Measurements from ENCODE around the gene TAS2R20. TPM values are rescaled to one million over a fixed set of nuclear protein-coding genes. Genes with fewer than 3 reads are reported as not detected.

TAS2R20 gene
- 1.8 and 3.9 TPM in 2 replicates for total RNA-seq

GRCh38 chr12:10998204-10998603, at the start of gene TAS2R20:
Gene TAS2R20, minus strand, starts transcription at chr12:10998304. Its CDS starts 429 bp downstream, at chr12:10997875.

GRCh38 chr12:11031307-11031706, 33.2 kb upstream of the TAS2R20 start, which contains the start of gene TAS2R31:
Gene TAS2R31, minus strand, starts transcription at chr12:11031407. Its CDS starts 72 bp downstream, at chr12:11031335.

GRCh38 chr12:11022520-11022919, 24.4 kb upstream of the TAS2R20 start, which contains the start of gene TAS2R19:
Gene TAS2R19, minus strand, starts transcription at chr12:11022620. Its CDS starts 49 bp downstream, at chr12:11022571.

GRCh38 chr12:10986812-10987211, 11.3 kb downstream of the TAS2R20 start, which contains the start of gene TAS2R50:
Gene TAS2R50, minus strand, starts transcription at chr12:10986912. Its CDS starts 52 bp downstream, at chr12:10986860.

Other genes starting within 250 kb of the TAS2R20 start
- not detected in 2 replicates for gene TAS2R7, start 195.7 kb downstream of the TAS2R20 start, total RNA-seq
- gene TAS2R8, start 191.0 kb downstream of the TAS2R20 start, total RNA-seq, result not detected in 2 replicates
- 0.19 TPM in 1 of 2 replicates, not detected in the other for gene TAS2R9, start 188.1 kb downstream of the TAS2R20 start, total RNA-seq
- 0.87 and 0.92 TPM in 2 replicates for gene TAS2R10, start 171.9 kb downstream of the TAS2R20 start, total RNA-seq
- gene PRR4, start 148.8 kb downstream of the TAS2R20 start, total RNA-seq, result 0.53 and 2.2 TPM in 2 replicates
- gene PRH1, start 114.0 kb downstream of the TAS2R20 start, total RNA-seq, result 11.9 and 22.6 TPM in 2 replicates
- 0.92 and 2.5 TPM in 2 replicates for gene TAS2R13, start 88.7 kb downstream of the TAS2R20 start, total RNA-seq
- not detected in 2 replicates for gene PRH2, start 69.1 kb downstream of the TAS2R20 start, total RNA-seq
- gene TAS2R14, start 59.0 kb downstream of the TAS2R20 start, total RNA-seq, result 1.7 and 3.2 TPM in 2 replicates
- gene TAS2R50, start 11.4 kb downstream of the TAS2R20 start, total RNA-seq, result 1.8 and 4.7 TPM in 2 replicates
- gene TAS2R19, start 24.3 kb upstream of the TAS2R20 start, total RNA-seq, result 2.8 and 6.0 TPM in 2 replicates
- gene TAS2R31, start 33.1 kb upstream of the TAS2R20 start, total RNA-seq, result 2.2 and 3.9 TPM in 2 replicates
- 1.1 and 2.8 TPM in 2 replicates for gene TAS2R46, start 64.0 kb upstream of the TAS2R20 start, total RNA-seq
- 0.40 and 2.2 TPM in 2 replicates for gene TAS2R43, start 94.0 kb upstream of the TAS2R20 start, total RNA-seq
- gene TAS2R30, start 136.3 kb upstream of the TAS2R20 start, total RNA-seq, result 3.2 and 6.2 TPM in 2 replicates
- 6.2 and 8.5 TPM in 2 replicates for gene SMIM10L1, start 172.9 kb upstream of the TAS2R20 start, total RNA-seq
- not detected in 2 replicates for gene TAS2R42, start 188.6 kb upstream of the TAS2R20 start, total RNA-seq